Ishikawa (cell line): ENCODE data around the gene SLC46A1.

Experiments used
- RAD21 ChIP-seq: IDR thresholded peaks from 2 replicates; pipeline ENCODE4 v1.6.1; 2012; ENCODE audit warnings: low read depth
- REST ChIP-seq: IDR thresholded peaks from 2 replicates; pipeline ENCODE4 v1.6.1; 2012; ENCODE audit warnings: low read depth, mild to moderate bottlenecking
- TCF12 ChIP-seq: IDR thresholded peaks from 2 replicates; pipeline ENCODE4 v1.6.1; 2012; ENCODE audit warnings: low read depth
- YY1 ChIP-seq: IDR thresholded peaks from 2 replicates; pipeline ENCODE4 v1.6.1; 2012; ENCODE audit warnings: low read depth

GRCh38 chr17:28398280-28398981 is 7.6 kb downstream of the SLC46A1 start:
- TF ChIP-seq YY1: no peak
- TF ChIP-seq TCF12: no peak
- no peak for TF ChIP-seq REST
- no peak for TF ChIP-seq RAD21
